Measurements from ENCODE around the gene PAQR5.
"Not testable (repeated sequence)": the region's sequence is repeated elsewhere in the genome, so short reads cannot be mapped to it uniquely, and the experiment has no call there.

The PAQR5 gene, protein sequence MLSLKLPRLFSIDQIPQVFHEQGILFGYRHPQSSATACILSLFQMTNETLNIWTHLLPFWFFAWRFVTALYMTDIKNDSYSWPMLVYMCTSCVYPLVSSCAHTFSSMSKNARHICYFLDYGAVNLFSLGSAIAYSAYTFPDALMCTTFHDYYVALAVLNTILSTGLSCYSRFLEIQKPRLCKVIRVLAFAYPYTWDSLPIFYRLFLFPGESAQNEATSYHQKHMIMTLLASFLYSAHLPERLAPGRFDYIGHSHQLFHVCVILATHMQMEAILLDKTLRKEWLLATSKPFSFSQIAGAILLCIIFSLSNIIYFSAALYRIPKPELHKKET

DNA sequence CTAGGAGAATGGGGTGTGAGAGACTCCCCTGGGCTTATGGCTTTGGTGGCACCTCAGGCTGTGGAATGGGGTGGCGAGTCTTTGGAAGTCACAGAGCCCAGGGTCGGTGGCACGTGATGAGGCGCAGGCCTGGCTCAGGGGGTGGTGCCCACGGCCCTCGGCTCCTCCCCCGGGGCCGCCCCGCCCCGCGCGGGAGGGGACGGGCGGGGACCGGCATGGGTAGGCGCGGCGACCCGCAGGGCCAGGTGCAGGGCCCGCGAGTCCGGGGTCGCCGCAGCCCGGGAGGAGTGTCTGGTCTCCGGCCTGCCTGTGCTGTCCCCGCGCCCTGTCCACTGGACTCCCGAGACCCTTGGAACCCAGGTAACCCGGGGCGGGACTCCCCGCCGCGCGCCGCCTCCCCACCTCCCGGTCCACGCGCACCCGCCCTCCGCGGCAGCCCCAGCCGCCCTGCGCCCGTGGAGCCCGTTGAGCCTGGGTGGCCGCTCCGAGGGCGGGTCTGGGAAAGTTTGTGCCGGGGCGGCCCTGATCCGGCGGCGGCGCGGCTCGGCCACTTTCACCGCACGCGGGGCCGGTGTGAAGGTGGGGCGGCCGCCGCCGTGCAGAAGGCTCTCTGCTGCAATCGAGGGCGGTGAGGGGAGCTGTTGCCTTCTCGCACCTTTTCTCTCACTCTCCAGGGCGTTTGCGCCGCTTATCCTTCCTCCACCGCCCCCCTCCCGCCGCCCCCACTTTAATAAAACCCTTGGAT is at the start of gene PAQR5:
Gene PAQR5 (plus strand): TSS at position 216 of the 745 bp plus-strand sequence. CDS start 61,169 bp downstream, outside the sequence.
- in situ Hi-C loops (cut with MboI; ENCODE audit: low sequenced_read_pairs): no loop called here

DNA sequence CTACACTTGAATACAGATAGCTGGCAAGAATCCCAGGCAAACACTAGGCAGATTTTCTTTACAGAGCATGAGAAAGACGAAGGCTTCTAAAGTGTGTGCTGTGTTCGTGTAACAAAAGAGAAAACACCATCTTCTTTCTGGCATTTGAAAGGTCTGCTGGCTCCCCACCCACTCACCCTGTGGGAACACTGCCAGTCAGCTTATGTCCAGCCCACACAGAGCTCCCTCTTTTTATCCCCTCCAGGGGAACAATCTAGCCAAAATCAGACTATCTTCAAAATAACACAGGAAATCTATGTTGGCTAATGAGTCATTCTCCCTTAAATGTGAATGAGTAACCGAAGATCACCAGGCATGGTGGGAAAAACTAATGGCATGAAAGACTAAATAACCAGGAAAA is 45.6 kb upstream of the PAQR5 start:
- in situ Hi-C loops (cut with MboI; ENCODE audit: low sequenced_read_pairs): no loop called here

DNA sequence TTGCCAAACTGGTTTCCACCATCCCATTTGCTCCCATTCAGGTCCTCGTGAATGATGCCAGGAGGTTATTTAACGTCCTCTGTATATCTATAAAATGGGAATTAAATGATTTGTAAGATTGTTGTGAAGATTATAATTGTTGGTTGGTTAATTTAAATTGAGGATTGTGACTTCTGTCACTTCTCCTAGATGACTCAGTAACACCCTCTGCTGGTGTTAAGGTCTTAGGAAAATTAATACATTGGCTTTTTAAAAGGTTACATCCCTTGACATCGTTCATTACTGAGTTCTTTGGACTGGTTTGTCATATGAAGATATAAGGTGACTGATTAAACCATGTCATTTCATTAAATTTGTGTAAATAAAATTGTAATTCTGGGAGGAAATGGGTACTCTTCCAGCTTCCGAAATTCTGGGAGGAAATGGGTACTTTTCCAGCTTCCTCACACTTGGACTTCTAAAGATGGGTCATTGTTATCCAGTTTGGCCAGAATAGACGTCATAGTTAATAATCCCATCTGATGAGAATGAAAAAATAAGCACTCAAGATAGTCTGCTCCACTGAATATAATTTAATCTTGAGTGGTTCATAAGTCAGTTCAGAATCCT is 33.3 kb upstream of the PAQR5 start:
- in situ Hi-C loops (cut with MboI; ENCODE audit: low sequenced_read_pairs): no loop called here

DNA sequence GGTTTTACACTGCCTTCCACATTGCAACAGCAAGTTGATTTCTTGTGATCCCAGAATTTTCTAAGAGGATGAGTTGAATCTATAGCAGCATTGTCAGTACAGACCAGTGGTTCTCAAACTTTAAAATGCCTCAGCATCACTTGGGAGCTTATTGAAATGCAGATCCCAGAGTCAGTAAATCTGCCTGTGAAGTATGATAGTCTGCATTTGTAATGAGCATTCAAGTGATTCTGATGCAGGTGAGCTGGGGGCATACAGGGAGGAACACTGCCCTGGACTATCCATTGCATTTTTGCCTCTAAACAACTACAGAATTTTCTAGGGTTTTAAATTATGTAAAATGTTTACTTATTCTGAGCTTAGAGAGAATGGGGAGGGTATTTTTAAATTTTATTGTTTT is 27.5 kb upstream of the PAQR5 start:
- in situ Hi-C loops (cut with MboI; ENCODE audit: low sequenced_read_pairs): no loop called here

DNA sequence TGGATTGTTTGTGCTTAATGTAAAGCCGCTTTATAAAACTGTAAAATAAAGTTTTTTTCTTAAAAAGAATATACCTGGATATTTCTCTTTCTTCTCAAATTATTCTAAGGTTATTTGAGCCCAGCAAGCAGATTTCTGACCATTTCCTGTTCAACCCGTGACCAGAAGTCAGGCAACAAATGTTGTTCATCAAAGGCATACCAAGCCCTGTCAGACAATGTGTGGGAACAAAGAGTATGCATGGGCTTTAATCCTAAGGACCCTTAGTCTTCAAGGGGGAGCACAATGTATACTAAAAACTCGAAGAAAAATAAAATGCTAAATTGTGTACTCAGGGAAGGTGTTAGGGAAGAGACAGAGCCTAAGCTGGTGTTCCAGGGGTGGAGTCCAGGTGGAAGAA is 26.6 kb upstream of the PAQR5 start:
- in situ Hi-C loops (cut with MboI; ENCODE audit: low sequenced_read_pairs): no loop called here

DNA sequence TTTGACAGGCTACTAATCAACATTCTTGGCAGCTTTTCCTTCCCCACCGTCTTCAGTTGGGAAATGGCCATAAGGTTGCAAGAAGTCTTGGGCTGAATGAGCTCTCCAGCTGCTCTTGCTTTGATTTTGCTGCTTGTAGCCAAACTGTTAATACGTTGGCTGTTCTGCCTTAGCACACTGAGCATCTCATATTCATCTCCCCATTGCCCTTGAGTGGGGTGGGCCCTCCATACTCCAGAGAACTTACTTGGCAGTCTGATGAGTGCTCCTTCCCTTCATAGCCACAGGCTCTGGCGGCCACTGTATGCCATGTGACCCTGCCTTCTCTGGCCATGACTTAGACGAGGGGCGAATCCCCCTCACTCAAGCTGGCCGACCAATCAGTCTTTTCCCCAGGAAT is 25.8 kb upstream of the PAQR5 start:
- in situ Hi-C loops (cut with MboI; ENCODE audit: low sequenced_read_pairs): no loop called here

DNA sequence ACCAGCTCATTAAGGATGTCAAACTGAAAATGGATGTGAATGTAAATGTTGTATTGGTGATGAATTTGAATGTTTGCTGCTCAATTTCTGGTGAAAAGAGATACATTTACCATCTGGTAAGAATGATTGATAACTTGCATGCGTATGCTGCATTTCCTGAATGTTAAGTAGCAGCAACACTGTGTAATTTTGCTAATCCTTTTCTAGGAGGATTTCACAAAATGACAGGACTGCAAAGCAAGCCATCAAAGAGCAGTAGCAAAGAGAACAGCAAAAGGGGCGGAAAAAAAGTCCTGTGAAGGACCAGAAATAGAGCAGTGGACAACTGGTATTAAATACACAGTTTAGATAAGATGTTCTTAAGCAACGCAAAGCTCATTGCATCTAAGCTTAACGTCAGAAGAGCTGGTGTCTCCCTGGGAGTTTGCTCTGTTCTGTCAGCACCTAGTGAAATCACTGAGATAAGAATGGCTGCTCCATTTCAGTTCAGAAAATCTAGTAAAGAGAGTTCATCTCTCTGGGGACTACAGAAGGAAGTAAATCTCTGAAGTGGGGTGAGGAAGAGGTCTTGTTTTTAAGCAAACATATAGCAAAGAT is 23.5 kb upstream of the PAQR5 start:
- in situ Hi-C loops (cut with MboI; ENCODE audit: low sequenced_read_pairs): no loop called here

DNA sequence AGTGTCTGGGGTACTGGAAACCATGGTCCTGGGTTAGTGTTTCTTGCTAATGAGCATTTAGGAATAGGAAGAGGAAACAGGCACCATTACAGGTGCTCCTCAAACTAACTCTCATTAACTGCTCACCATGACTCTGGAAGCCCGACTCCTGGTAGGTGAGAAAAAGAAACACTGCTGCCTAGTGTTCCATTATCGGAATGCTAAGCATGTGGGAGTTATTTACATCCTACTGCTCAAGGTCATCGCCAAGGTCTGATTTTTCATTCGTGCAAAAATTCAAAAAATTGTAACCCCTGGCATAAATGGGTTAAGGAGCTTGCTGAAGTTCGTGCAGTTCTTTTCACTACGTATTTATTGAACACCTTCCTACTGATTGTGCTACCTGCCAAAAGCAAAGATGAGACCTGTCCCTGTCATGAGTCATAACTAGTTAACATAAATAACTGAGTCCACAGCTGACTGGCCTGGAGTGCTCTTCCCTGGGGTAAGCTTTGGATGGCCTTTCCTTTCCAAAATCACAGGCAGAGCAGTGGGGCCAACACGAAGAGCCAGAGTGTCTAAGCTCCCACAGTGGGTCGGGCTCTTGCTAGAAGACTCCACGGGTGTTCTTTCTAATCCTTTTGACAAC is 22.7 kb upstream of the PAQR5 start:
- in situ Hi-C loops (cut with MboI; ENCODE audit: low sequenced_read_pairs): no loop called here

DNA sequence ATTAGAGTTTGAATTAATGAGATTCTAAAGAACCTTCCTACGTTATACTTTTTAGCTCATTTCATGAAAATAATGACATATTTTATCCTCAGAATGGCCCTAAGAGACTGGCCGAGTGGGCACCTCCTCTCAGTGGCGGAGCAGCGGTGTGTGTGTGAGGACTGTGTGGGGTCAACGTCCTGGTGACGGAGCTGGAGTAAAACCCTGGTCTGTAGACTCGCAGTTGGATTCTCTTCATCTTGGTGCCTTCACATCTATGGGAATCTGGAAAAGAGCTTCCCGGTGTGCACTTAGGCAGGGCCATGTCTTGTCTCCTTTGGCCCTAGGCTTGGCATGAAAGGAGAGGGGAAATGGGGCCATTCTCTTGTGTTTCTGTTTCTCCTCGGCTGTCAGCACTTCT is 21.4 kb upstream of the PAQR5 start:
- in situ Hi-C loops (cut with MboI; ENCODE audit: low sequenced_read_pairs): no loop called here

DNA sequence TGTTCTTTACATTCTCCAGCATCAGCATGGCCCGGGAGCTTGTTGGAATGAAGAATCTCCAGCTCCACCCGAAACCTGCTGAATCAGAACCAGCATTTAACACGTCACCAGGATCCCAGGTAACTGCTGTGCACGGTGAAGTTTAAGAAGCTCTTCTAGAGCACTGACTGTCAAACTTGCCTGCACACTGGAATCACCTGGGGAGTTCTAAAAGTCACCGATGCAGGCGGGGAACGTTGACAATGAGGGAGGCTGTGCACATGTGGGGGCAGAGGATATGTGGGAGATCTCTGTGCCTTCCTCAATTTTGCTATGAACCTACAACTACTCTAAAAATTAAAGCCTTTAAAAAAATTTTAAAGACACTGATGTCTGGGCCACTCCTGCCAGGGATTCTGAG is 19.1 kb upstream of the PAQR5 start:
- in situ Hi-C loops (cut with MboI; ENCODE audit: low sequenced_read_pairs): no loop called here

DNA sequence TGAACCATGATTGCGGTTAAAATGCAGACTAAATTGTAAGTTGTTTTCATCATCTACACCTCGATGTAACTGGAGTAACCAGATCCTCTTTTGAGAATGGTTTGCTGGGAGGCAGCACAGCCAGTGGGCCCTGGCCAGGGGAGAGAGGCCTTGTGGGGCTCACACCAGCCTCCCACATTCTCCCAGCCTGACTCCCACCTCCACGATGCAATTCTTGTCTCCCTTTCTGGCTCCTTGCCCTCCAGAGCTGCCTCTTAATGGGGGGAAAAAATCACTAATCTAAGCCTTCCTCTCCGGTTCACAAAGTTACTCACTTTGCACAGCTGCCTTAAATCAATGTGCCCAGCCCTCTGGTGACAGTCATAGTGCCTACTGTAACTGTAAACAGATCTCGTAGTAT is 17.9 kb upstream of the PAQR5 start:
- in situ Hi-C loops (cut with MboI; ENCODE audit: low sequenced_read_pairs): no loop called here

DNA sequence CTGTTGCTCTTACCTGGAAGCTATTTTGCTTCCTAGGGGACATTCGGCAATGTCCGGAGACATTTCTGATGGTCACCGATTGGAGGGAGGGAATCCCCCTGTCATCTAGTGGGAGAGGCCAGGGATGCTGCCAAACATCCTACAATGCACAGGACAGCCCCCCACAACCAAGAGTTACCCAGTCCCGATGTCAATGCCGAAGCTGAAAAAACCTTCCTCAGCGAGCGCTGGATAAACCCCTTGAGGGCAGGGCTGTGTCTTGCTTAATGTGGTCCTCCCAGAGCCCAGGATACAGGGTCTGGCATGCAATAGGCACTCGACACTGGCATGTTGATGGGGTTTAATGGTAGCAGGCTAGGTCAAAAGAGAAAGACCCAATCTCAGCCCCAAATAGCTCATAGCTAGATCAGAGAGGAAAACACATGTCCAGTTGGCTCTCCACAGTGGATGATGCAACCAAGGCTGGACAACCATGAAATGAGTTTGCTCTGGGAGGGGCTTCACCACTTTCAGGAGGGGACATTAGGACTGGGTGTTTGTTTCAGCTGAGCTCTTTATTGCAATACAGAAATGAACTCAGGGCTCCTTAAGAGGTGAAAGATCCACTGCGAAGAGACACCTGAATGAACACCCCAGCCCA is 16.5 kb upstream of the PAQR5 start:
- in situ Hi-C loops (cut with MboI; ENCODE audit: low sequenced_read_pairs): no loop called here

DNA sequence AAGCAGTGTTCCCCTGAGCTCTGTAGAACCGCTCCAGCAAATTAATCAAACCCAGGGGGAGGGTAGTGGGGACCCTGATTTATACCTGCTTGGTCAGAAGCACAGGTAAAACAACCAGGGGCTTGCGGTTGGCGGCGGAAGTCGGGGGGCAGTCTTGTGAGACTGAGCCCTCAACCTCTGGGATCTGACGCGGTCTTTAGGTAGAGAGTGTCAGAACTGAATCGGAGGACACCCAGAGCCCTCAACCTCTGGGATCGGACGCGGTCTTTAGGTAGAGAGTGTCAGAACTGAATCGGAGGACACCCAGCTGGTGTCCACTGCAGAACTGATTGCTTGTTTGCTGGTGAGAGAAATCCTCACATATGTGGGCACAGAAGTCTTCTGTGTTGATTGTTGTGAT is 12.9 kb upstream of the PAQR5 start:
- in situ Hi-C loops (cut with MboI; ENCODE audit: low sequenced_read_pairs): no loop called here

DNA sequence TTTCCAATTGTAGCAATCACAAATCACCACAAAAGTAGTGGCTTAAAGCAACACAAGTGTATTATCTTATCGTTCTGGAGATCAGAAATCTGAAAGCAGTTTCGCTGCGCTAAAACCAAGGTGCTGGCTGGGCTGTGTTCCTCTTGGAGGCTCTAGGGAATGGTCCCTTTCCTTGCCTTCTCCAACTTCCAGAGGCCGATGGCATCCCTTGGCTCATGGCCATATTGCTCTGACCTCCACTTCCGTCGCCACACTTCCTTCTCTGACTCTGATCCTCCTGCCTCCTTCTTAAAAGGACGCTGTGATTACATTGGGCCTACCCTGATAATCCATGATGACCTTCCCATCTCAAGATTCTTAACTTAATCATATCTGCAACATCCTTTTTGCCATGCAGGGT is 10.7 kb upstream of the PAQR5 start:
- in situ Hi-C loops (cut with MboI; ENCODE audit: low sequenced_read_pairs): no loop called here

DNA sequence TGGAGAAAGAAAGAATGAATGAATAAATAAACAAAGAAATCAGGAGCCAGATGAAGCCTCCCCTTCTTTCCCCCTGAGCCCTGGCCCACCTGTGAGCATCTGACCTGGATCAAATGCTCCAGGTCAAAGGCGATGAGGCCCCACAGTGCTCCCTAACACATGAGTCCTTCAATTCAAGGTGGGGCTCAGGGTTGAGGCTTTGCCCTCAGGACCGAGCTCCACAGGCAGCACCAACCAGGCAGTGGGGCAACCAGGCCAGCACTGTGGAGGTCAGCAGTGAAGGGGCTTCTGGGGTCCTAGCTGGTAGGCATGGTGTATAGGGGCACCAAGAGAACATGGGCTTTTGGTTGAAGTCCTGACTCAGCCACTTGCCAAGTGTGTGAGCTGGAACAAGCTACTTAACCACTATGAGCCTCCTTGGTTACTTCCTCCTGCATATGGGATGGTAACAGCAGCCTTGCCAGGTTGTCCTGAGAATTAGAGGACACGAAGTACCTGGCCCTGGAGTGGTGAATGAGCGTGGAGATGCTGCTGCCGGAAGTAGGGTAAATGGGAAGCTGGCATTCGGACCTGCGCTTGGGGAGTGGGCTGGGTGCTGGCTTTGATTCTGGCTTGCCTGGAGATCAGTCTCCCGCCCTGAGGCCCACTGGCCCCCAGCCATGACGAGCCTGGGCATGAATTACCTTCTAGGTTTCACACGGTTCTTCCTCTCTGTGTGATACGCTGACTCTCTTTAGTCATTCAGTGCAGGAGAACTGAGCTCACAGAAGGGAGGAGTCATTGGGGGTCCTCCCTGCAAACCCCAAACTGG is 10.0 kb upstream of the PAQR5 start:
- in situ Hi-C loops (cut with MboI; ENCODE audit: low sequenced_read_pairs): no loop called here

DNA sequence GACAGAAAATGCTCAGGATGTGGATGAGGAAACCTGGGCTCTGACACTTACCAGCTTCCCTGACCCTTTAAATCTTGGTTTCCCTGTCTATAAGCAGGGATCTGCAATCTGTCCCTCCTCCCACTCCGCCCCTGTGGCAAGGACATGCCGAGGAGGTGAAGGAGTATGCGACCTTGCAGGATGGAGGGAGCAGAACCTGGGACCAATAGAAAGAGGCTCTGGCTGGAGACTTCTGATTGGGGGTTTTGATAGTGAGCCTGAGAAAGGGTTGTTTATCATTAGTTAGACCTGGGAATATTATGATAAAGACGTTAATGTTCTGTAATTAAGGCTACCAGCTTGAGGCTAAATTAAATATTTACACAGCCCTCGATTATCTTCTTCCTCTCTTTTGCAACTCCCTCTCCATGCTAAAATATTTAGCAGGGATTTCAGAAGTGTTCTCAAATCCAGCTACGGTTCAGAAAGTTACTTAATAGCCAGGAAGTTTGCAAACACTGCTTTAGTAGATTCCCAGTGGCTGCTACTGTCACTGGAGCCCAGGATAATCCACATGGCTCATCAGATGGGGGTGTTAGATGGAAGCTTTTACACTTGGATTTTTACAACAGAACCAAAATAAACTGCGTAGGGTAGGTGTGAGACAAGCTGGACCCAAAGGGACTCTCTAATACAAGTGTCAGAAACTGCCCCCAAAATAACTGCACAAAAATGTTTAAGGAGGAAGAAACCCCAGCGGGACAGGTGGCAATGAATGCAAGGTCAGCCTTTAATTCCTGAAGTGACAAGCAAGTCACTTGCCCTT is 9.2 kb upstream of the PAQR5 start:
- in situ Hi-C loops (cut with MboI; ENCODE audit: low sequenced_read_pairs): no loop called here

DNA sequence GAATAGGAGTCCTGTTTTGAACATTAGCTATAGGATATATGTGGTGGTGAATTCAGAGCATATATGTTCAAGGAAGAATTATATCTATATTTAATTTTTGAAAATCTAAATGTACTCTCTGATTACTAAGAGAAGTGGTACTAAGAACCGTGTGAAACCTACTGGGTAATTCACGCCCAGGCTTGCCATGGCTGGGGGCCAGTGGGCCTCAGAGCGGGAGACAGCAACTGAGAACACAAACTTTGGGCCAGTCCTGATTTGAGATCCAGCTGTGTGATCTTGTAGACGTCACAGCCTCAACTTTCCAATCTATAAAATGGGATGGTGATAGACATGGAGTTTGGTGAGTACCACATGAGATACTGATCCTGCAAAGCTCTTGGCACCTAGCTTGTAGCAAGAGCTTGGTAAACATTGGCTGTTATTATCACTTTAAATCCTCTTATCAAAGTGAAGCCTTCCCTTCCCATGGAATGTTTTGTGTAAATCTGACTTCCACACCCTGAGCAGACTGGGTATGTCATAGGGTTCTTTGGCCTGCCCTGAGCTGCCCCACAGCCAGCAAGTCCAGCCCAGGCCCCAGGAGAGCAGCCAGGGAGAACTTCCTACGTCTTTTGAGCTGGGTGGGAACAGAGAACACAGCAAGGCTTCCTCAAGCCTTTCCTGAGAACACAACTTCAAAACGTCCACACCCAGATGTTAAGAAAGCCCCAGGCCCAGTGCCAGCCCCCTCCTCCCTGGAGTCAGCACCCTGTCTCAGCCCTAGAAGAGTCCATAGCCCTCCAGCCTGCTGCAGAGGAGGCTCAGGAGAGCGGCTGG is 8.2 kb upstream of the PAQR5 start:
- in situ Hi-C loops (cut with MboI; ENCODE audit: low sequenced_read_pairs): no loop called here

DNA sequence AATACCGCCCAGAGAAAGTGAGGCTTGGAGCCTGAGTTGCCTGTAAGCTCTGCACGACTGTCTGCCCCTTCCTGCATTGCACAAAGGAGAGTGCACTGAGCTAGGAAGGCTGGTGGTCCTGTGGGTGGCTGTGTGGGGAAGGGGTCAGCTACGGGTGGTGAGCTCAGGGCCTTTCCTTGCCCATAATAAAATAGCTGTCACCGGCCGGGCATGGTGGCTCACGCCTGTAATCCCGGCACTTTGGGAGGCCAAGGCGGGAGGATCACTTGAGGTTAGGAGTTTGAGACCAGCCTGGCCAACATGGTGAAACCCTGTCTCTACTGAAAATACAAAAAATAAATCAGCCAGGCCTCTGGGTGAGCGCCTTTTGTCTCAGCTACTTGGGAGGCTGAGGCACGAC is 7.1 kb upstream of the PAQR5 start:
- in situ Hi-C loops (cut with MboI; ENCODE audit: low sequenced_read_pairs): not testable (repeated sequence)

All from HL-60/S4 treated with retinoic acid at 250 ng/mL for 4 days and 3 days (cell line).